ENCODE results near the gene CYB5R4. TPM values are rescaled to one million over a fixed set of nuclear protein-coding genes. Genes with fewer than 3 reads are reported as not detected.

Gene CYB5R4
- total RNA-seq, 4 donors from 2014 or later, result 8.5 to 13.2 (median 10.2) TPM

- Histone ChIP-seq H3K36me3 (peaks cover 0 to 18% of the 10 kb centered on the region in 2 donors), H3K27me3 (no peaks in the 10 kb centered on the region), H3K27ac (no peak overlapping the region), H3K9me3 (no peaks in the 10 kb centered on the region), H3K4me1 (no peaks in the 10 kb centered on the region), H3K4me3 (no peak overlapping the region)
- TF ChIP-seq CTCF (IDR thresholded peaks at IDR 0.05 in 4 of 5, conservative IDR thresholded peaks at IDR 0.05 in 1 of 5), result no peak
- no peak for TF ChIP-seq POLR2A (IDR thresholded peaks at IDR 0.05)
- in situ Hi-C loops (cut with MboI; ENCODE audit: low sequenced_read_pairs in 4 of 4), result no loop called here
- intact Hi-C loops (cut with DNase I; ENCODE audit: low total_unique reads), result no loop called here
- DNase-seq, result peak in 1 of 2 donors; percentile 35
- ATAC-seq, result peak in 1 of 2 donors; percentile 39
Measured at GRCh38 chr6:83867527-83868161, 8.2 kb downstream of the CYB5R4 start.

- Histone ChIP-seq H3K4me1 (no peaks in the 10 kb centered on the region), H3K9me3 (no peaks in the 10 kb centered on the region), H3K27ac (no peak overlapping the region), H3K4me3 (no peak overlapping the region), H3K36me3 (peaks cover 0 to 18% of the 10 kb centered on the region in 2 donors), H3K27me3 (no peaks in the 10 kb centered on the region)
- TF ChIP-seq CTCF (IDR thresholded peaks at IDR 0.05 in 4 of 5, conservative IDR thresholded peaks at IDR 0.05 in 1 of 5) (no peak), POLR2A (IDR thresholded peaks at IDR 0.05) (no peak)
- ATAC-seq (no peak), DNase-seq (no peak)
- intact Hi-C loops (cut with DNase I; ENCODE audit: low total_unique reads), result no loop called here
- in situ Hi-C loops (cut with MboI; ENCODE audit: low sequenced_read_pairs in 4 of 4), result no loop called here
Measured at GRCh38 chr6:83868639-83869038, 9.2 kb downstream of the CYB5R4 start.

- in situ Hi-C loops (cut with MboI; ENCODE audit: low sequenced_read_pairs in 4 of 4), result no loop called here
- no peak for TF ChIP-seq CTCF (IDR thresholded peaks at IDR 0.05 in 4 of 5, conservative IDR thresholded peaks at IDR 0.05 in 1 of 5)
- no peak for TF ChIP-seq POLR2A (IDR thresholded peaks at IDR 0.05)
- intact Hi-C loops (cut with DNase I; ENCODE audit: low total_unique reads), result no loop called here
- Histone ChIP-seq H3K9me3 (no peaks in the 10 kb centered on the region), H3K27ac (no peak overlapping the region), H3K4me1 (no peaks in the 10 kb centered on the region), H3K27me3 (no peaks in the 10 kb centered on the region), H3K36me3 (peaks cover 0 to 5% of the 10 kb centered on the region in 2 donors), H3K4me3 (no peak overlapping the region)
- no peak for ATAC-seq
- no peak for DNase-seq
Measured at GRCh38 chr6:83870649-83871048, 11.2 kb downstream of the CYB5R4 start.

GRCh38 chr6:83872386-83873118, 13.1 kb downstream of the CYB5R4 start:
- DNase-seq (no peak), ATAC-seq (no peak)
- no peaks in the 10 kb centered on the region for H3K36me3 ChIP-seq
- no peak overlapping the region for H3K27ac ChIP-seq
- intact Hi-C loops (cut with DNase I; ENCODE audit: low total_unique reads) (no loop called here), in situ Hi-C loops (cut with MboI; ENCODE audit: low sequenced_read_pairs in 4 of 4) (no loop called here)
- no peak overlapping the region for H3K4me3 ChIP-seq
- no peak for TF ChIP-seq CTCF (IDR thresholded peaks at IDR 0.05 in 4 of 5, conservative IDR thresholded peaks at IDR 0.05 in 1 of 5)
- no peak for TF ChIP-seq POLR2A (IDR thresholded peaks at IDR 0.05)
- H3K27me3 ChIP-seq, result no peaks in the 10 kb centered on the region
- H3K4me1 ChIP-seq, result no peaks in the 10 kb centered on the region
- H3K9me3 ChIP-seq, result no peaks in the 10 kb centered on the region

Measured in gastrocnemius medialis (tissue), 4 donors.